HCT116 (cell line): ENCODE results near the gene CTNNA2. TPM values are rescaled to one million over a fixed set of nuclear protein-coding genes. Genes with fewer than 3 reads are reported as not detected.

Experiments
- ATAC-seq: fragments of 200-7000 bp; cut with Tn5 transposase; 2 replicates; pipeline ENCODE4 v1.9.1; 2020; ENCODE audit warnings: mild to moderate bottlenecking, moderate library complexity
- BruUV-seq: library from RNA; stranded (reverse); fragments of 400-500 nt; replicated peaks from 2 replicates; lab custom pipeline; 2021; lab: Mats Ljungman, UMichigan
- CTCF ChIA-PET: fragments of 300-600 bp; sonication (Branson Sonifier 250); formaldehyde crosslinking; loops from one replicate; lab custom pipeline; 2021; ENCODE audit warnings: antibody characterized with exemption; lab: Charles Lee
- POLR2A ChIA-PET: fragments of 300-600, 350-600 bp; sonication (Branson Sonifier 250); formaldehyde crosslinking; loops from one replicate; lab custom pipeline; 2021; ENCODE audit warnings: antibody characterized with exemption; lab: Charles Lee
- RAD21 ChIA-PET, 2 experiments: fragments of 300-600 bp; sonication (Branson Sonifier 250); formaldehyde crosslinking; loops; one replicate each; lab custom pipeline; 2023; ENCODE audit warnings: low total read pairs in 2 of 2; ENCODE audit not compliant: uncharacterized antibody in 2 of 2, unreplicated experiment in 2 of 2, low non-redundant PET in 1 of 2; lab: Charles Lee
- DNase-seq: peaks from one replicate; pipeline ENCODE4 v3.0.0-alpha.2; 2010; ENCODE audit warnings: low read depth, low spot score
- H2AFZ ChIP-seq: fragments of 200-600 bp; shearing (Covaris generic), sonication (generic); 2 replicates; pipeline ENCODE4 v1.6.1; 2017; ENCODE audit warnings: low read depth, mixed run types, mixed read lengths, antibody characterized with exemption, low read length; ENCODE audit not compliant: poor library complexity, severe bottlenecking
- H3K27ac ChIP-seq: 2 replicates; pipeline ENCODE4 v1.5.1; 2012; ENCODE audit warnings: low read depth, low read length
- H3K27me3 ChIP-seq: fragments of 200-600 bp; sonication (generic); 2 replicates; pipeline ENCODE4 v1.6.1; 2016; ENCODE audit warnings: mixed run types, low read length, mixed read lengths; ENCODE audit not compliant: insufficient read depth
- H3K36me3 ChIP-seq, 2 experiments: fragments of 200-500 bp in 1 of 2; fragments of 200-600 bp in 1 of 2; sonication (Bioruptor generic) in 1 of 2; sonication (generic) in 1 of 2; 2 replicates each; pipeline versions ENCODE4 v1.5.1 to v1.6.1; 2014 to 2016; ENCODE audit warnings: low read length in 2 of 2, inconsistent platforms in 1 of 2, mixed read lengths in 1 of 2, mixed run types in 1 of 2; ENCODE audit not compliant: insufficient read depth in 2 of 2, control insufficient read depth in 1 of 2
- H3K4me1 ChIP-seq, 2 experiments: fragments of 200-600 bp in 1 of 2; sonication (generic) in 1 of 2; 2 replicates each; pipeline versions ENCODE4 v1.5.1 to v1.6.1; 2012 to 2017; ENCODE audit warnings: low read length in 2 of 2, inconsistent platforms in 1 of 2, mild to moderate bottlenecking in 1 of 2, mixed read lengths in 1 of 2, mixed run types in 1 of 2, moderate library complexity in 1 of 2; ENCODE audit not compliant: insufficient read depth in 2 of 2, control insufficient read depth in 1 of 2
- H3K4me2 ChIP-seq: fragments of 200-600 bp; sonication (generic); 2 replicates; pipeline ENCODE4 v1.6.1; 2017; ENCODE audit warnings: mixed run types, low read length, mixed read lengths
- H3K4me3 ChIP-seq, 2 experiments: fragments of 200-600 bp in 1 of 2; sonication (generic) in 1 of 2; replicated peaks in 1 of 2; 2 replicates each; pipeline ENCODE4 v1.5.1; 2011 to 2016; ENCODE audit warnings: low read length in 2 of 2, control low read depth in 1 of 2, low read depth in 1 of 2, mild to moderate bottlenecking in 1 of 2, mixed read lengths in 1 of 2, mixed run types in 1 of 2
- H3K79me2 ChIP-seq: fragments of 200-600 bp; sonication (generic); 2 replicates; pipeline ENCODE4 v1.6.1; 2017; ENCODE audit warnings: mild to moderate bottlenecking, mixed run types, low read length, moderate library complexity, mixed read lengths; ENCODE audit not compliant: insufficient read depth
- H3K9ac ChIP-seq: fragments of 200-600 bp; sonication (generic); 2 replicates; pipeline ENCODE4 v1.6.1; 2016; ENCODE audit warnings: low read length, mixed read lengths
- H3K9me2 ChIP-seq: fragments of 200-600 bp; sonication (generic), shearing (Covaris generic); 2 replicates; pipeline ENCODE4 v1.6.1; 2017; ENCODE audit warnings: mixed run types, mild to moderate bottlenecking, moderate library complexity; ENCODE audit not compliant: insufficient read depth
- H3K9me3 ChIP-seq, 2 experiments: fragments of 200-500 bp in 1 of 2; fragments of 200-600 bp in 1 of 2; sonication (Bioruptor generic) in 1 of 2; sonication (generic) in 1 of 2; 2 replicates each; pipeline ENCODE4 v1.6.1; 2014 to 2017; ENCODE audit warnings: low read length in 2 of 2, mixed read lengths in 2 of 2, inconsistent platforms in 1 of 2, low read depth in 1 of 2, mild to moderate bottlenecking in 1 of 2, mixed run types in 1 of 2, moderate library complexity in 1 of 2; ENCODE audit not compliant: control insufficient read depth in 1 of 2, insufficient read depth in 1 of 2
- H4K20me1 ChIP-seq: fragments of 200-600 bp; sonication (generic), shearing (Covaris generic); 2 replicates; pipeline ENCODE4 v1.6.1; 2017; ENCODE audit warnings: mixed run types, mild to moderate bottlenecking, moderate library complexity; ENCODE audit not compliant: insufficient read depth
- CBX3 ChIP-seq: IDR thresholded peaks from 2 replicates; pipeline ENCODE4 v1.6.1; 2012; ENCODE audit warnings: low read depth
- CEBPB ChIP-seq: IDR thresholded peaks from 2 replicates; pipeline ENCODE4 v1.6.1; 2012; ENCODE audit warnings: low read depth
- EZH2 ChIP-seq: fragments of 200-600 bp; sonication (generic); IDR thresholded peaks from 2 replicates; pipeline ENCODE4 v1.6.1; 2017; ENCODE audit warnings: antibody characterized with exemption, mixed run types
- EZH2phosphoT487 ChIP-seq: fragments of 200-600 bp; IDR thresholded peaks from 2 replicates; pipeline ENCODE4 v1.6.1; 2018; ENCODE audit warnings: antibody characterized with exemption, borderline replicate concordance
- FOSL1 ChIP-seq: IDR thresholded peaks from 2 replicates; pipeline ENCODE4 v1.6.1; 2012; ENCODE audit warnings: low read depth
- JUND ChIP-seq: IDR thresholded peaks from 2 replicates; pipeline ENCODE4 v1.6.1; 2012
- SIN3A ChIP-seq: IDR thresholded peaks from 2 replicates; pipeline ENCODE4 v1.6.1; 2012; ENCODE audit warnings: low read depth
- intact Hi-C: fragments of 100-400 bp; cut with micrococcal nuclease; formaldehyde crosslinking; loops from 2 replicates; pipeline ENCODE4 v1.10.0; 2022
- total RNA-seq: library from RNA; stranded (reverse); gene quantifications from one replicate; pipeline ENCODE4 v1.2.1, GENCODE V29; 2021; ENCODE audit not compliant: unreplicated experiment
- TF ChIP-seq, protein P1 (sequence below): IDR thresholded peaks from 2 replicates; pipeline ENCODE4 v1.6.1; 2011; ENCODE audit warnings: mild to moderate bottlenecking, low read length, moderate library complexity; ENCODE audit not compliant: insufficient replicate concordance; ENCODE audit errors: extremely low read depth
- TF ChIP-seq, protein P2 (sequence below), 3 experiments: fragments of 200-600 bp in 1 of 3; sonication (generic) in 1 of 3; IDR thresholded peaks in 2 of 3; conservative IDR thresholded peaks in 1 of 3; 2 replicates each; pipeline ENCODE4 v1.5.1; 2012 to 2017; ENCODE audit warnings: low read depth in 2 of 3, low read length in 2 of 3, antibody characterized with exemption in 1 of 3, borderline replicate concordance in 1 of 3, control low read depth in 1 of 3, mild to moderate bottlenecking in 1 of 3, mixed read lengths in 1 of 3, mixed run types in 1 of 3, moderate library complexity in 1 of 3; ENCODE audit not compliant: insufficient read depth in 1 of 3

The CTNNA2 gene
- total RNA-seq, 1 experiment from 2014 or later: not detected

DNA sequence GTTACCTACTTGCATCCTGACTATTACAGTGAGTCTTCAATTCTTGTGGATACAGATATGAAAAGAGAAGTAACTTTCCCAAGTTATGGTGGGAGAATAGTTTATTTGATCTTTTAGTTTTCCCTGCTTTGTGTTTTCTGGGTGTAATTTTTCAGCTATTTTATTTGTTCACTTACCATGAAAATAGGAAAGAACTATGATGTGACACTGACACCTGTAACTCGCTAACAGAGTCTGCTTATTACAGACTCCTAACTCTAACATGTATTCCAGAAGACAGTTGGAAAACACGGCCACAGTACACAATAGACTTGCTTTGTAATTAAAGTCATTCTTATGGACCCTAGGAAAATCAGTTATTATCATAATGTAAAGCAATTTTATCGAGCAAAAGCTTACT, 468.5 kb downstream of the CTNNA2 start (continued):
- TF ChIP-seq CEBPB (no peak), JUND (no peak)

DNA sequence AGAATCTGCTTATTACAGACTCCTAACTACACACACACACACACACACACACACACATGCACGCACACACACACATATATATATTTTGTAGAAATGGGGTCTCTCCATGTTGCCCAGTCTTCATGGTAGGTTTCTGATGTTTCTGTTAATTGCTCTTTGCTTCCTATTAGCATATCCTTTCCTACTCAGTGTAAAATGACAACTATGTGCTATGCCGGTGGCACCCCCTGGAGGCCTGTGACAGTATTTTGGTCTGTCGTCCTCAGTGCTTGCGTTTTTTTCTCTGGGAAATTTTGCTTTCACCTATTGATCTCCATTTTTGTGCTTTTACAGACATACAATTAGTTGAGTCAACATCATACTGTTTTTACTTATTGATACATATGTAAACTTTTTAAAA, 469.6 kb downstream of the CTNNA2 start:
- TF ChIP-seq, protein P1, sequence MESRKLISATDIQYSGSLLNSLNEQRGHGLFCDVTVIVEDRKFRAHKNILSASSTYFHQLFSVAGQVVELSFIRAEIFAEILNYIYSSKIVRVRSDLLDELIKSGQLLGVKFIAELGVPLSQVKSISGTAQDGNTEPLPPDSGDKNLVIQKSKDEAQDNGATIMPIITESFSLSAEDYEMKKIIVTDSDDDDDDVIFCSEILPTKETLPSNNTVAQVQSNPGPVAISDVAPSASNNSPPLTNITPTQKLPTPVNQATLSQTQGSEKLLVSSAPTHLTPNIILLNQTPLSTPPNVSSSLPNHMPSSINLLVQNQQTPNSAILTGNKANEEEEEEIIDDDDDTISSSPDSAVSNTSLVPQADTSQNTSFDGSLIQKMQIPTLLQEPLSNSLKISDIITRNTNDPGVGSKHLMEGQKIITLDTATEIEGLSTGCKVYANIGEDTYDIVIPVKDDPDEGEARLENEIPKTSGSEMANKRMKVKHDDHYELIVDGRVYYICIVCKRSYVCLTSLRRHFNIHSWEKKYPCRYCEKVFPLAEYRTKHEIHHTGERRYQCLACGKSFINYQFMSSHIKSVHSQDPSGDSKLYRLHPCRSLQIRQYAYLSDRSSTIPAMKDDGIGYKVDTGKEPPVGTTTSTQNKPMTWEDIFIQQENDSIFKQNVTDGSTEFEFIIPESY: no peak
- TF ChIP-seq CBX3: no peak
- TF ChIP-seq, protein P2, sequence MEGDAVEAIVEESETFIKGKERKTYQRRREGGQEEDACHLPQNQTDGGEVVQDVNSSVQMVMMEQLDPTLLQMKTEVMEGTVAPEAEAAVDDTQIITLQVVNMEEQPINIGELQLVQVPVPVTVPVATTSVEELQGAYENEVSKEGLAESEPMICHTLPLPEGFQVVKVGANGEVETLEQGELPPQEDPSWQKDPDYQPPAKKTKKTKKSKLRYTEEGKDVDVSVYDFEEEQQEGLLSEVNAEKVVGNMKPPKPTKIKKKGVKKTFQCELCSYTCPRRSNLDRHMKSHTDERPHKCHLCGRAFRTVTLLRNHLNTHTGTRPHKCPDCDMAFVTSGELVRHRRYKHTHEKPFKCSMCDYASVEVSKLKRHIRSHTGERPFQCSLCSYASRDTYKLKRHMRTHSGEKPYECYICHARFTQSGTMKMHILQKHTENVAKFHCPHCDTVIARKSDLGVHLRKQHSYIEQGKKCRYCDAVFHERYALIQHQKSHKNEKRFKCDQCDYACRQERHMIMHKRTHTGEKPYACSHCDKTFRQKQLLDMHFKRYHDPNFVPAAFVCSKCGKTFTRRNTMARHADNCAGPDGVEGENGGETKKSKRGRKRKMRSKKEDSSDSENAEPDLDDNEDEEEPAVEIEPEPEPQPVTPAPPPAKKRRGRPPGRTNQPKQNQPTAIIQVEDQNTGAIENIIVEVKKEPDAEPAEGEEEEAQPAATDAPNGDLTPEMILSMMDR (IDR thresholded peaks at IDR 0.05 in 2 of 3, conservative IDR thresholded peaks at IDR 0.05 in 1 of 3; ENCODE audit: borderline replicate concordance in 1 of 3, insufficient read depth in 1 of 3, low read depth in 2 of 3, low read length in 2 of 3): peak in 2 of 3 experiments; percentile 25 to 34; a peak in 3 of 6 replicates
- TF ChIP-seq FOSL1: no peak
- no peak for TF ChIP-seq SIN3A
- no peak for TF ChIP-seq EZH2phosphoT487
- TF ChIP-seq EZH2: no peak
- Histone ChIP-seq H3K9me3 (peaks cover 0 to 11% of the 10 kb centered on the region in 2 experiments; a peak in 2 of 4 replicates), H3K27me3 (no peaks in the 10 kb centered on the region), H3K4me2 (no peak overlapping the region), H3K79me2 (no peaks in the 10 kb centered on the region), H3K9ac (no peak overlapping the region), H2AFZ (no peak overlapping the region), H4K20me1 (no peaks in the 10 kb centered on the region), H3K36me3 (no peaks in the 10 kb centered on the region), H3K4me3 (no peak overlapping the region), H3K9me2 (no peaks in the 10 kb centered on the region), H3K27ac (no peak overlapping the region), H3K4me1 (no peaks in the 10 kb centered on the region)
- intact Hi-C loops: no loop called here
- no peak for ATAC-seq
- no peak for DNase-seq
- POLR2A ChIA-PET: no interaction called here
- RAD21 ChIA-PET: no interaction called here
- CTCF ChIA-PET: no interaction called here
- BruUV-seq: no TSS peak
